CD14-positive monocyte (primary cell): ENCODE measurements around the gene ANKRD10. TPM values are rescaled to one million over a fixed set of nuclear protein-coding genes. Genes with fewer than 3 reads are reported as not detected.
A peak's percentile ranks its signal among the peaks of the same experiment; 100 is the strongest.

Source experiments
- DNase-seq, 3 donors: peaks; one replicate each; pipeline ENCODE4 v3.0.0-alpha.2; 2011 to 2022
- H2AFZ ChIP-seq: 2 replicates; pipeline ENCODE4 v1.6.0; 2012; ENCODE audit warnings: mild to moderate bottlenecking, low read depth, low read length, inconsistent platforms; ENCODE audit not compliant: insufficient read depth, poor library complexity, severe bottlenecking
- H3K27ac ChIP-seq, 2 donors: 1 replicate in 1 of 2; 2 replicates in 1 of 2; pipeline ENCODE4 v1.5.1; 2012 to 2013; ENCODE audit warnings: low read length in 2 of 2, control low read depth in 1 of 2, inconsistent platforms in 1 of 2, low read depth in 1 of 2, mild to moderate bottlenecking in 1 of 2
- H3K27me3 ChIP-seq, 2 donors: one replicate each; pipeline versions ENCODE4 v1.6.0 to v1.6.1; 2011 to 2013; ENCODE audit warnings: low read length in 2 of 2; ENCODE audit not compliant: control insufficient read depth in 2 of 2, insufficient read depth in 2 of 2
- H3K36me3 ChIP-seq, 2 donors: replicated peaks in 1 of 2; 1 replicate in 1 of 2; 2 replicates in 1 of 2; pipeline versions ENCODE4 v1.5.1 to v1.6.1; 2012 to 2013; ENCODE audit warnings: low read length in 2 of 2, control low read depth in 1 of 2, inconsistent platforms in 1 of 2, mild to moderate bottlenecking in 1 of 2; ENCODE audit not compliant: insufficient read depth in 2 of 2, control insufficient read depth in 1 of 2
- H3K4me1 ChIP-seq, 2 donors: 1 replicate in 1 of 2; 2 replicates in 1 of 2; pipeline versions ENCODE4 v1.5.1 to v1.6.1; 2012 to 2013; ENCODE audit warnings: low read length in 2 of 2, control low read depth in 1 of 2, inconsistent platforms in 1 of 2, mild to moderate bottlenecking in 1 of 2, moderate library complexity in 1 of 2; ENCODE audit not compliant: insufficient read depth in 2 of 2, control insufficient read depth in 1 of 2
- H3K4me2 ChIP-seq: replicated peaks from 2 replicates; pipeline ENCODE3; 2012; ENCODE audit warnings: low read length, moderate library complexity, mild to moderate bottlenecking; ENCODE audit not compliant: poor library complexity, severe bottlenecking; ENCODE audit errors: extremely low read depth
- H3K4me3 ChIP-seq, 3 experiments: fragments of 200-600 bp in 1 of 3; sonication (generic) in 1 of 3; replicated peaks in 1 of 3; 1 replicate in 2 of 3; 2 replicates in 1 of 3; pipeline ENCODE4 v1.5.1; 2011 to 2013; ENCODE audit warnings: low read length in 3 of 3, mild to moderate bottlenecking in 3 of 3, control low read depth in 2 of 3, low read depth in 2 of 3, inconsistent platforms in 1 of 3, moderate library complexity in 1 of 3
- H3K79me2 ChIP-seq: 2 replicates; pipeline ENCODE4 v1.6.0; 2012; ENCODE audit warnings: mild to moderate bottlenecking, control low read depth, inconsistent platforms, low read length, moderate library complexity; ENCODE audit not compliant: insufficient read depth
- H3K9ac ChIP-seq: 2 replicates; pipeline ENCODE4 v1.6.0; 2017; ENCODE audit warnings: low read length, mild to moderate bottlenecking; ENCODE audit not compliant: insufficient read depth, poor library complexity, severe bottlenecking
- H3K9me3 ChIP-seq, 2 donors: replicated peaks in 1 of 2; 1 replicate in 1 of 2; 2 replicates in 1 of 2; pipeline versions ENCODE4 v1.5.1 to v1.6.1; 2012 to 2013; ENCODE audit warnings: low read length in 2 of 2, control low read depth in 1 of 2; ENCODE audit not compliant: control insufficient read depth in 1 of 2, insufficient read depth in 1 of 2
- H4K20me1 ChIP-seq: 2 replicates; pipeline ENCODE4 v1.6.0; 2012; ENCODE audit warnings: mild to moderate bottlenecking, low read length, control low read depth, moderate library complexity; ENCODE audit not compliant: insufficient read depth
- H3K27ac Mint-ChIP-seq, 7 donors: one replicate each; pipeline ENCODE4 v1.8.0; 2020; ENCODE audit warnings: mild to moderate bottlenecking in 7 of 7, mixed read lengths in 7 of 7, moderate library complexity in 6 of 7, inconsistent platforms in 2 of 7
- H3K27me3 Mint-ChIP-seq, 3 donors: one replicate each; pipeline ENCODE4 v1.8.0; 2021 to 2022; ENCODE audit warnings: low read depth in 3 of 3, mild to moderate bottlenecking in 3 of 3, mixed read lengths in 3 of 3, moderate library complexity in 3 of 3, inconsistent platforms in 1 of 3
- H3K36me3 Mint-ChIP-seq, 2 donors: one replicate each; pipeline ENCODE4 v1.8.0; 2020; ENCODE audit warnings: mixed read lengths in 2 of 2, inconsistent platforms in 1 of 2, mild to moderate bottlenecking in 1 of 2
- H3K4me1 Mint-ChIP-seq: one replicate; pipeline ENCODE4 v1.8.0; 2020; ENCODE audit warnings: mild to moderate bottlenecking, mixed read lengths
- H3K4me3 Mint-ChIP-seq, 2 donors: one replicate each; pipeline ENCODE4 v1.8.0; 2020; ENCODE audit warnings: mild to moderate bottlenecking in 2 of 2, mixed read lengths in 2 of 2, moderate library complexity in 1 of 2
- H3K9me3 Mint-ChIP-seq, 7 donors: one replicate each; pipeline ENCODE4 v1.8.0; 2020 to 2022; ENCODE audit warnings: mixed read lengths in 7 of 7, mild to moderate bottlenecking in 6 of 7, moderate library complexity in 6 of 7, inconsistent platforms in 2 of 7
- CTCF ChIP-seq: fragments of 200-600 bp; IDR thresholded peaks from one replicate; pipeline ENCODE4 v1.8.0; 2022; ENCODE audit warnings: antibody characterized with exemption, mild to moderate bottlenecking
- WGBS: methylation state at CpG from one replicate; pipeline ENCODE4 v1.1.5; 2013; ENCODE audit warnings: missing lambda C conversion rate; ENCODE audit not compliant: insufficient coverage; 5-methylcytosine and 5-hydroxymethylcytosine counted together
- intact Hi-C, 2 donors: fragments of 100-400 bp; cut with micrococcal nuclease; formaldehyde crosslinking; loops; one replicate each; pipeline versions ENCODE4 v1.15.0 to v1.15.1; 2023
- polyA plus RNA-seq, 3 donors: library from polyadenylated mRNA; depleted of rRNA in 1 of 3; unstranded in 2 of 3; stranded (reverse) in 1 of 3; fragments of 300-500 nt in 2 of 3; fragments of >200 nt in 1 of 3; fragmentation: Illumina TruSeq in 2 of 3; gene quantifications; 1 replicate in 2 of 3; 2 replicates in 1 of 3; pipeline ENCODE4 v1.2.3, GENCODE V29; 2012 to 2021

The ANKRD10 gene
- polyA plus RNA-seq, 3 donors: 30.5 to 79.9 (median 37.2) TPM

DNA sequence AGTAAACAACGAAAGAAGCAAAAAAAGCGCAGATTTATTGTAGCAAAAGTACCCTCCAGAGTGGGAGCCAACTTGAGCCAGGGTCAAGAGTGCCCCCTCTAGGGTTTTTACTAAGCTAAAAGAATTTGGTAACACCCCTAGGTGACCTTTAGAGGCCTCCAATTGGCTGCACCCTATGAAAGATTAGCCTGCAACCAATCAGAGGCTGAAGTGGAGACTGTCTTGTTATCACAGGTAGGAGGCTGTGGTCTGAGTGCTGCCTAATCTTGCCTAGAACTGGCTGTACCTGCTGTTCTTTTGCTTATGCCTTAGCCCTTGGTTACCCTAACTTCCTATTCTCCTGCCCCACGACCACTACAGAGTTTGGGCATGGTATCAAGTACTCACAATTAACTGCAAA, 38.3 kb downstream of the ANKRD10 start:
- H3K4me3 Mint-ChIP-seq: no peak overlapping the region
- 100% methylated on average over 2 of the region's 3 CpGs for WGBS
- H3K4me2 ChIP-seq: no peak overlapping the region
- no peak overlapping the region for H3K27ac Mint-ChIP-seq
- no peak for DNase-seq
- H3K9ac ChIP-seq: no peak overlapping the region
- no peak overlapping the region for H3K4me3 ChIP-seq
- no peaks in the 10 kb centered on the region for H3K36me3 ChIP-seq
- no peaks in the 10 kb centered on the region for H4K20me1 ChIP-seq
- peaks cover 9 to 11% of the 10 kb centered on the region in 2 donors for H3K4me1 ChIP-seq
- peaks cover 0 to 11% of the 10 kb centered on the region in 2 donors for H3K36me3 Mint-ChIP-seq
- H3K9me3 ChIP-seq: no peaks in the 10 kb centered on the region
- H3K4me1 Mint-ChIP-seq: peaks cover 7% of the 10 kb centered on the region
- peaks cover 11 to 19% (median 18%) of the 10 kb centered on the region in 3 donors for H3K27me3 Mint-ChIP-seq
- H3K27me3 ChIP-seq: peaks cover 2 to 15% of the 10 kb centered on the region in 2 donors
- H3K9me3 Mint-ChIP-seq: peaks cover 0 to 12% (median 3%) of the 10 kb centered on the region in 7 donors
- no peak overlapping the region for H3K27ac ChIP-seq
- H2AFZ ChIP-seq: no peak overlapping the region
- no peaks in the 10 kb centered on the region for H3K79me2 ChIP-seq
- no peak for TF ChIP-seq CTCF
- intact Hi-C loops: no loop called here

DNA sequence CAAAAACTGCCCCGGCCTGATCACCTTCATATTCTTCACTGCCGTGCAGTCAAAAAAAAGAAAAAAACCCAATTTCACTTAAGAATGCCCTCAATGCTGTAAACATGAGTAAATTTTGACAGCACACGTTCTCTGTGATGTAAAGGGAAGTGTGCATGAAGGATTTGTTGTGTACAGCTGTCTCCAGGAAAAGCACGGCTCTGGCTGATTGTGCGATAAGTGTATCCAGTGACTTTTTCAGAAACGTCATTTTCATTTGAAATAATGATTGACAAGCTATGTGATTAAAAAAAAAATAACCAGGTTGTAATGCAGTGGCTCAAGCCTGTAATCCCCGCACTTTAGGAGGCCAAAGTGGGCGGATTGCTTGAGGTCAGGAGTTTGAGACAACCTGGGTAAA, 39.6 kb downstream of the ANKRD10 start:
- Histone ChIP-seq H3K27me3 (peaks cover 2 to 16% of the 10 kb centered on the region in 2 donors), H3K4me2 (peak overlapping the region; percentile 64), H4K20me1 (no peaks in the 10 kb centered on the region), H3K9me3 (no peaks in the 10 kb centered on the region), H3K79me2 (no peaks in the 10 kb centered on the region), H3K4me3 (peak overlapping the region in 1 of 3 experiments; percentile 55), H3K4me1 (peaks cover 11 to 18% of the 10 kb centered on the region in 2 donors), H3K27ac (no peak overlapping the region), H3K36me3 (no peaks in the 10 kb centered on the region), H2AFZ (peak overlapping the region; percentile 39), H3K9ac (no peak overlapping the region)
- no peak for TF ChIP-seq CTCF
- peak overlapping the region in 1 of 7 donors; percentile 36 for H3K27ac Mint-ChIP-seq
- intact Hi-C loops: no loop called here
- DNase-seq: peak in 2 of 3 donors; percentile 4 to 36
- peaks cover 0 to 12% (median 5%) of the 10 kb centered on the region in 7 donors for H3K9me3 Mint-ChIP-seq
- peaks cover 14% of the 10 kb centered on the region for H3K4me1 Mint-ChIP-seq
- peaks cover 20 to 29% (median 22%) of the 10 kb centered on the region in 3 donors for H3K27me3 Mint-ChIP-seq
- peak overlapping the region; percentile 56 to 88 for H3K4me3 Mint-ChIP-seq
- H3K36me3 Mint-ChIP-seq: peaks cover 0 to 6% of the 10 kb centered on the region in 2 donors
- WGBS: 12% methylated on average over 5 of the region's 8 CpGs
